ENCODE data around the gene MCM3AP.

MCM3AP gene

DNA sequence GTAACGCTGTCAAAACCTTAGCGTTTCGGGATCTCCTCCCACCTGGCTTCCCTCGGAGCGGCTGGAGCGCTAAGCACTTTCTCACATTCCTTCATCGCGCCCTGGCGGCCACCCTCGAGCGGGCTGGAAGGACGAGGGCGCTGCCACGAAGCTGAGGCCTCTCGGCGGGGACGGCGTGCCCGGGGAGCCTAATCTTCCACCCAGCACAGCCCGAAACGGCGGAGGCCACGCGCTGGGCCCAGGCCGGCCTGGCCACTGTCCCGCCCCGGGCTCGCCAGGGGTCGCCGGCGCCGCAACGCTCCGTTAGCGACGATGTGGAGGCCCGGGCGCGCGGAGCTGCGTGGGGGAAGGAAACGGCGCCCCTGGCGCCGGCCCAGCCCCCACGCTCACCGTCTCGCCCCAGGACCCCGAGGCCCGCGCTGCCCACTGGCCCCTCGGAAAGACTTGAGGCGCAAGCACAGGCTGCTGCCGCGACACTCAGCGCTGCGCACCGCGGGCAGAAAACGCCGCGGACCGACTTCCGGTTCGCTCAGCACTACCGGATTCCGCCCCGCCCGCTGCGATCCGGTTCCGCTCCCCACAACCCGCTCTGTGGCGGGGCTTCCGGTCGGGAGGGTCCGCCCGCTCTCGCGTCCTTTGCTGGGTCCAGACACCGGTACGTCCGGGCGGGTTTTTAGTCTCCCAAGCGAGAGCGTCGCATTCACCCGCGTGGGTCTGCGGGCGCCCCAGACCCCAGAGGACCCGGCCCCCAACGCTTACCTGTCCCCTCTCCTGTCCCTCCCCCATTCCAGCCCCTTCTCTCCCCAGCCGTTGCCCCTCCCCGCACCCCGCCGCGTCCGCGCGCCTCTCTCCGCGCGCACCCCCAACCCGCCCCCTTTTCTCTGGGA, 593 bp upstream of the MCM3AP start, which contains the start of gene YBEY:
Gene YBEY (plus strand): TSS at position 582 of the 887 bp plus-strand sequence. CDS start 572 bp downstream, outside the sequence.
- peak within 1 kb of the TSS; percentile 77 for H3K4me3 ChIP-seq (ENCODE audit: low read depth, low read length)
- TF ChIP-seq CTCF (IDR thresholded peaks at IDR 0.05; ENCODE audit: low read depth, low read length), result no peak

GRCh38 chr21:46284733-46285132, 678 bp downstream of the MCM3AP start:
- H3K4me3 ChIP-seq (ENCODE audit: low read depth, low read length), result peak overlapping the region; percentile 77
- no peak for TF ChIP-seq CTCF (IDR thresholded peaks at IDR 0.05; ENCODE audit: low read depth, low read length)

GRCh38 chr21:46284077-46284644, 1.2 kb downstream of the MCM3AP start:
- no peak overlapping the region for H3K4me3 ChIP-seq (ENCODE audit: low read depth, low read length)

GRCh38 chr21:46274797-46275390, 10.5 kb downstream of the MCM3AP start:
- no peak for TF ChIP-seq CTCF (IDR thresholded peaks at IDR 0.05; ENCODE audit: low read depth, low read length)
- H3K4me3 ChIP-seq (ENCODE audit: low read depth, low read length), result no peak overlapping the region

More at GRCh38 chr21:46284077-46284644, 1.2 kb downstream of the MCM3AP start:
- TF ChIP-seq CTCF (IDR thresholded peaks at IDR 0.05; ENCODE audit: low read depth, low read length), result no peak

- no peak for TF ChIP-seq CTCF (IDR thresholded peaks at IDR 0.05; ENCODE audit: low read depth, low read length)
These were observed 12.1 kb downstream of the MCM3AP start for GRCh38 chr21:46273341-46273740.

GRCh38 chr21:46269466-46269865, 15.9 kb downstream of the MCM3AP start:
- no peak overlapping the region for H3K4me3 ChIP-seq (ENCODE audit: low read depth, low read length)
- TF ChIP-seq CTCF (IDR thresholded peaks at IDR 0.05; ENCODE audit: low read depth, low read length), result no peak

More at GRCh38 chr21:46273341-46273740, 12.1 kb downstream of the MCM3AP start:
- H3K4me3 ChIP-seq (ENCODE audit: low read depth, low read length), result no peak overlapping the region
